Measurements from ENCODE around the gene DST. TPM values are rescaled to one million over a fixed set of nuclear protein-coding genes. Genes with fewer than 3 reads are reported as not detected.

The DST gene
- total RNA-seq, 2 experiments from 2014 or later = 5.7 to 5.9 TPM

DNA sequence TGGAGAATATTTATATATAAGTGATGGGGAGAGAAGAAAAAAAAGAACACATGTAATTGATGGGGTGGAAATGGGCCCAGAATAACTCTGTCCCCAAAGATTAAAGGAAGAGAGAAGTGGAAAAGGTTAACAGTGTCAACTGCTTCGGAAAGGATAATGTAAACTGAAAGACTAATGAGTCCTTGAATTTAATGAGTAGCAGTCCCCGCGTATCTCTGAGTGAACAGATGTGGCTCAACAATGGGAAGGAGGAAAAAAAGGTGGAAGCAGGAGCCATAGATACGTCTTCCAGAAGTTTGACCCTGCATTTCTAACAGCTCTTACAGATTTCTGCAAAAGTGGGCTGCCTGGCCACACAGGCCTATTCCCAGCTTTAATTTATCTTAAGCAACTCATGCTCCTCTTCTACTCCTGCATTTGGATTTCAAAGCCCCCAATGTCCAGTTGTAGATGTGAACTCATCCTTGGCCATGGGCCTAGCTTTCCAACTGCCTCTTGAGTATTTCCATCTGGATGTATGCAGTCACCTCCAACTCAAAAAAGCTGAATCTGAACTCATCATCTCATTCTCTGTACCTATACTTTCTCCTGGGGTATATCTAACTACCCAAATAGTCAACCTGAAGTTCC lies 61.3 kb downstream of the DST start:
- H3K36me3 Mint-ChIP-seq (ENCODE audit: low read depth) = no peaks in the 10 kb centered on the region
- POLR2A ChIA-PET = interaction anchor here (1.2 kb wide), 1 partner anchor 11 kb away, joined by 3 read pairs; no protein-coding TSS in a partner anchor
- Histone ChIP-seq H3K27ac (ENCODE audit: low read depth in 1 of 2, low read length in 2 of 2) (no peak overlapping the region), H3K36me3 (ENCODE audit: insufficient read depth, low read length) (no peaks in the 10 kb centered on the region), H3K9me3 (ENCODE audit: control insufficient read depth in 1 of 2, insufficient read depth in 1 of 2, low read length in 2 of 2) (no peaks in the 10 kb centered on the region), H3K4me1 (ENCODE audit: insufficient read depth, low read length) (no peaks in the 10 kb centered on the region), H3K27me3 (ENCODE audit: control insufficient read depth in 1 of 2, insufficient read depth in 2 of 2, low read length in 2 of 2) (no peaks in the 10 kb centered on the region), H3K4me3 (ENCODE audit: low read length) (no peak overlapping the region)
- ATAC-seq (ENCODE audit: poor library complexity) = no peak
- no peak overlapping the region for H3K4me3 Mint-ChIP-seq
- DNase-seq = no peak
- intact Hi-C loops (cut with DNase I, micrococcal nuclease) = no loop called here
- CTCF ChIA-PET = interaction anchor here (1.8 kb wide), 1 partner anchor 14 kb away, joined by 5 read pairs; no protein-coding TSS in a partner anchor
- no peak overlapping the region for H3K27ac Mint-ChIP-seq
- H3K9me3 Mint-ChIP-seq = no peaks in the 10 kb centered on the region
- TF ChIP-seq, protein P1, sequence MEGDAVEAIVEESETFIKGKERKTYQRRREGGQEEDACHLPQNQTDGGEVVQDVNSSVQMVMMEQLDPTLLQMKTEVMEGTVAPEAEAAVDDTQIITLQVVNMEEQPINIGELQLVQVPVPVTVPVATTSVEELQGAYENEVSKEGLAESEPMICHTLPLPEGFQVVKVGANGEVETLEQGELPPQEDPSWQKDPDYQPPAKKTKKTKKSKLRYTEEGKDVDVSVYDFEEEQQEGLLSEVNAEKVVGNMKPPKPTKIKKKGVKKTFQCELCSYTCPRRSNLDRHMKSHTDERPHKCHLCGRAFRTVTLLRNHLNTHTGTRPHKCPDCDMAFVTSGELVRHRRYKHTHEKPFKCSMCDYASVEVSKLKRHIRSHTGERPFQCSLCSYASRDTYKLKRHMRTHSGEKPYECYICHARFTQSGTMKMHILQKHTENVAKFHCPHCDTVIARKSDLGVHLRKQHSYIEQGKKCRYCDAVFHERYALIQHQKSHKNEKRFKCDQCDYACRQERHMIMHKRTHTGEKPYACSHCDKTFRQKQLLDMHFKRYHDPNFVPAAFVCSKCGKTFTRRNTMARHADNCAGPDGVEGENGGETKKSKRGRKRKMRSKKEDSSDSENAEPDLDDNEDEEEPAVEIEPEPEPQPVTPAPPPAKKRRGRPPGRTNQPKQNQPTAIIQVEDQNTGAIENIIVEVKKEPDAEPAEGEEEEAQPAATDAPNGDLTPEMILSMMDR (IDR thresholded peaks at IDR 0.05) = no peak
- no peaks in the 10 kb centered on the region for H3K4me1 Mint-ChIP-seq (ENCODE audit: low read depth)
- H3K27me3 Mint-ChIP-seq = no peaks in the 10 kb centered on the region

DNA sequence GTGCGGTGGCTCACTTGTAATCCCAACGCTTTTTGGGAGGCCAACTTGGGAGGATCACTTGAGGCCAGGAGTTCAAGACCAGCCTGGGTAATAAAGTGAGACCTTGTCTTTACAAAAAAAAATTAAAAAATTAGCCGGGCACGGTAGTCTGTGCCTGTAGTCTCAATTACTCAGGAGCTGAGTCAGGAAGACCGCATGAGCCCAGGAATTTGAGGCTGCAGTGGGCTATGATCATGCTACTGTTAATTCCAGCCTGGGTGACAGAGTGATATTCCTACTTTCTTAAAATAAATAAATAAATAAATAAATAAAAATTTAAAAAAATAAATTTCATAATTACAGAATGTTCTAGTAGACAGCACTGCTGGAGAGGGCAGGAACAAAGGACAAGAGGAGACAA lies 62.4 kb downstream of the DST start:
- H3K27ac ChIP-seq (ENCODE audit: low read depth in 1 of 2, low read length in 2 of 2) = no peak overlapping the region
- no peaks in the 10 kb centered on the region for H3K27me3 ChIP-seq (ENCODE audit: control insufficient read depth in 1 of 2, insufficient read depth in 2 of 2, low read length in 2 of 2)
- no peak overlapping the region for H3K4me3 ChIP-seq (ENCODE audit: low read length)
- no peak overlapping the region for H3K27ac Mint-ChIP-seq
- no peak for DNase-seq
- no peaks in the 10 kb centered on the region for H3K4me1 Mint-ChIP-seq (ENCODE audit: low read depth)
- ChIA-PET POLR2A (interaction anchor here (1.2 kb wide), 1 partner anchor 13 kb away, joined by 3 read pairs; no protein-coding TSS in a partner anchor), CTCF (interaction anchor here (1.8 kb wide), 1 partner anchor 15 kb away, joined by 5 read pairs; no protein-coding TSS in a partner anchor)
- H3K9me3 Mint-ChIP-seq = no peaks in the 10 kb centered on the region
- H3K36me3 ChIP-seq (ENCODE audit: insufficient read depth, low read length) = no peaks in the 10 kb centered on the region
- H3K27me3 Mint-ChIP-seq = no peaks in the 10 kb centered on the region
- TF ChIP-seq, protein P1 (IDR thresholded peaks at IDR 0.05) = no peak
- no peaks in the 10 kb centered on the region for H3K9me3 ChIP-seq (ENCODE audit: control insufficient read depth in 1 of 2, insufficient read depth in 1 of 2, low read length in 2 of 2)
- no peaks in the 10 kb centered on the region for H3K36me3 Mint-ChIP-seq (ENCODE audit: low read depth)
- H3K4me1 ChIP-seq (ENCODE audit: insufficient read depth, low read length) = no peaks in the 10 kb centered on the region
- ATAC-seq (ENCODE audit: poor library complexity) = no peak
- intact Hi-C loops (cut with DNase I, micrococcal nuclease) = no loop called here
- no peak overlapping the region for H3K4me3 Mint-ChIP-seq

DNA sequence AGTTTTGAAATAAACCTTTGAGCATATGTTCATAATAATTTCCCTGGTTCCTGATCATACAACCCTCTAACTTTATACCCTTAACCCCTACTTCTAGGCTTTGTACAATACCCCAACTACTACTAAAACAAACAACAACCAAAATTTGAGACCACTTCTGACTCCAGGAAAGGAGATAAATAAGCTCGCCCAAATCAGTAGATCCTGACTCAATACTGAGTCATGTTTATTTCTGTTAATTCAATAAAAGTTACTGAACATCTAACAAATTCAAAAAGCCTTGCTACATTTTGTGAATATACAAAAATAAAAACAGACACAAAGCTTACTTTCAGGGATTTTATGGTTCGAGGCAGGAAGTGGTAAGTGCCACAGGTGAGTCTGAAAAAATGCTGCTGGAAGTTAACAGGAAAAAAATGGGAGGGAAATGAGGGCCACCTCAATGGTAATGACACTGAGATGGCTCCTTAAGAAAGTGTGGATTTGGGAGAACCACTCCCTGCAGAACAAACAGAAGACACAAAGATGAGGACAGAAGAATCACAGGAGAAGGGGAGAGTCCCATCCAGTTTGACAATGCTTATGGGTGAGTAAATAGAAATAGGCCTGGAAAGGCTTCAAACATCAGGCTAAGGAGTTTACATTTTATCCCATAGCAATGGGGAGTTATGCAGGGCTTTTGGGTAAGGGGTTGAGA lies 63.4 kb downstream of the DST start:
- TF ChIP-seq, protein P1 (IDR thresholded peaks at IDR 0.05) = no peak
- H3K9me3 Mint-ChIP-seq = no peaks in the 10 kb centered on the region
- no peak overlapping the region for H3K4me3 Mint-ChIP-seq
- H3K36me3 Mint-ChIP-seq (ENCODE audit: low read depth) = no peaks in the 10 kb centered on the region
- ATAC-seq (ENCODE audit: poor library complexity) (no peak), DNase-seq (no peak)
- Histone ChIP-seq H3K36me3 (ENCODE audit: insufficient read depth, low read length) (no peaks in the 10 kb centered on the region), H3K9me3 (ENCODE audit: control insufficient read depth in 1 of 2, insufficient read depth in 1 of 2, low read length in 2 of 2) (no peaks in the 10 kb centered on the region), H3K27me3 (ENCODE audit: control insufficient read depth in 1 of 2, insufficient read depth in 2 of 2, low read length in 2 of 2) (peaks cover 0 to 3% of the 10 kb centered on the region in 2 experiments), H3K4me3 (ENCODE audit: low read length) (no peak overlapping the region), H3K4me1 (ENCODE audit: insufficient read depth, low read length) (no peaks in the 10 kb centered on the region), H3K27ac (ENCODE audit: low read depth in 1 of 2, low read length in 2 of 2) (no peak overlapping the region)
- H3K27me3 Mint-ChIP-seq = no peaks in the 10 kb centered on the region
- no peak overlapping the region for H3K27ac Mint-ChIP-seq
- CTCF ChIA-PET = no interaction called here
- POLR2A ChIA-PET = no interaction called here
- no peaks in the 10 kb centered on the region for H3K4me1 Mint-ChIP-seq (ENCODE audit: low read depth)
- intact Hi-C loops (cut with DNase I, micrococcal nuclease) = no loop called here

Data from CD4-positive, alpha-beta T cell (primary cell).